NB4 (cell line): ENCODE measurements around the gene CPNE1.
"Not testable (repeated sequence)": the region's sequence is repeated elsewhere in the genome, so short reads cannot be mapped to it uniquely, and the experiment has no call there.

ENCODE experiments used
- CTCF ChIP-seq: IDR thresholded peaks from one replicate; pipeline ENCODE4 v1.5.1; 2012; ENCODE audit warnings: low read depth, low read length
- POLR2A ChIP-seq: IDR thresholded peaks from 2 replicates; pipeline ENCODE4 v1.6.1; 2011; ENCODE audit warnings: mild to moderate bottlenecking; ENCODE audit not compliant: insufficient read length; ENCODE audit errors: extremely low read depth

DNA sequence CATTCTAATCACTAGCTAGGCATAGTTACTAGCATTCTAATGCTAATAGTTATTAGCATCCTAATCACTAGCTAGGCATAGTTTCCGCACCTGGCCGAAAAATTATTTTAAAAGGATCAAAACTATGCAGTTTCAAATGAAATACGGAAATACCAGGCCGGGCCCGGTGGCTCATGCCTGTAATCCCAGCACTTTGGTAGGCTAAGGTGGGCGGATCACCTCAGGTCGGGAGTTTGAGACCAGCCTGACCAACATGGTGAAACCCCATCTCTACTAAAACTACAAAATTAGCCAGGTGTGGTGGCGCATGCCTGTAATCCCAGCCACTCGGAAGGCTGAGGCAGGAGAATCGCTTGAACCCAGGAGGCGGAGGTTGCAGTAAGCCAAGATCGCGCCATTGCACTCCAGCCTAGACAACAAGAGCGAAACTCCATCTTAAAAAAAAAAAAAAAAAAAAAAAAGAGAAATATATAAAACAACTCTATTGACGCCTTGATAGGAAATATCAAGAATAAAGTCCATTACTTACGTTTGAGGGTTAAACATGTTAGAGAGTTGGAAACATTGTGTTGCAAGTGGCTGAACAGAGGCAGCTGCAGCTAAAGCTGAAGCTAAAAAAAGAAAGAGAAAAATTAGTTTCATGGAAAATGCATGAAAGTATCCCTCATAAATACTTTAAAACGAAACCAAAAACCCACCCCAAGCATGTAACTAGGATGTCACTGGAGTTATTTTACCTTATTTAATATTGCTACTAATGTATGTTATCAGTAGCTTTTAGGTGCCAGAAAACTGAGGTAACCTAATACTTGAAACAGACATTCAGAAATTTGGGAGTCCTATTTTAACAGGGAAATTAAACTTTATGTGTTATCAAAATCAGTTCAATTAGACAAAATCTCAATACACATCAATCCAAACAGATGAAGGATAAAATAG, 42.2 kb upstream of the CPNE1 start:
- TF ChIP-seq CTCF, POLR2A: not testable (repeated sequence)
